ENCODE results near the gene LCNL1.

The LCNL1 gene

DNA sequence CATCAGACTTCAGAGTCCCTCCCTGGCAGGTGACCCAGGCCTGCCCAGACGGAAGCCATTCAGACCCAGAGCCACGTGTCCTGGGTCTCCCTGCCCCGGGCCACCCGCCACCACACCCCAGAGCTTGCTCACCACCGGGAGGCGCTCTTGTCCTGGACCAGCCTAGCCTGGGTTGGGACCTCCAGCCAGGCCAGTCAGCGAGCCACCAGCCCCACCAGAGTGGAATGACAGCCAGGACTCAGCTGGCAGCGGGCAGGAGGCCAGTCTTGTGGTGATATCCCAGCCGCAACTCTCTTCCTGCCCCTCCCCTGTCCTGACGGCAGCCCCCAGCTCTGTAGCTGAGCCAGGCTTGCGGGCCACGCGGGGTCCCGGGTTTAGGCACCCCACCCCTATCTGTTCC is 7.1 kb upstream of the LCNL1 start:
- DNase-seq (ENCODE audit: low spot score) = no peak

DNA sequence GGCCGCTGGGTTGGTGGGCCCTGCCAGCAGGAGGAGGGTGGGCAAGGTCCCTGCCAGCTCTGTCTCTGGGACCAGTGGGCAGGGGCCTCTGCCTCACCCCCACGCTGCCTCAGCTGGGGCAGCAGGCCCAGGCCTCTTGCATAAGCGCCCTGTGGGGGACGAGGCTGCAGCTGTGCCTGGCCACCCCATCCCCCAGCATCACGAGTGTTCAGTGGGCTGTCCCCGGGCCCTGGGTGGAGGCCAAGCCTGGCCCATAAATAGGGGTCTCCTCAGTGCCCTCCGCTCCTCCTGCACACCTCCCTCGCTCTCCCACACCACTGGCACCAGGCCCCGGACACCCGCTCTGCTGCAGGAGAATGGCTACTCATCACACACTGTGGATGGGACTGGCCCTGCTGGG is 5.6 kb upstream of the LCNL1 start, which contains the start of gene PTGDS:
Gene PTGDS (plus strand): TSS at position 282 of the 400 bp plus-strand sequence. CDS start 75 bp downstream, at position 357.
- no peak for DNase-seq (ENCODE audit: low spot score)

DNA sequence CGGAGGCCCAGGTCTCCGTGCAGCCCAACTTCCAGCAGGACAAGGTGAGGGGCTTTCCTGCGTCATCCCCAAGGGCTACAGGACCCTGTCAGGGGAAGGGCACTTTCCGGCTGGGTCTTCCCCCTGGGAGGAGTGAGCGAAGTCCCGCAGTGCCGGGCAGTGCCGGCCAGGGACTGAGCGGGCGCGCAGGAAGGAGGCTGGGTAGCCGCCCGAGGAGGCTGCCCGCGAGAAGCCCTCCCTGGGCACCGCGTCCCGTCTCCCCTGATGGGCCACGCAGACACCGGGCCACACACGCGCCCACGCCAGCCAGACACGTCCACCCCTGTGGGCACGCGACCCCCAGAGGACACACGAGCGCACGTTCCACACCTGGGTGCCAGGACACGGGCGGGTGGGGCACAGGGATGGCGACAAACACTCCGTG is 5.1 kb upstream of the LCNL1 start:
- no peak for DNase-seq (ENCODE audit: low spot score)

DNA sequence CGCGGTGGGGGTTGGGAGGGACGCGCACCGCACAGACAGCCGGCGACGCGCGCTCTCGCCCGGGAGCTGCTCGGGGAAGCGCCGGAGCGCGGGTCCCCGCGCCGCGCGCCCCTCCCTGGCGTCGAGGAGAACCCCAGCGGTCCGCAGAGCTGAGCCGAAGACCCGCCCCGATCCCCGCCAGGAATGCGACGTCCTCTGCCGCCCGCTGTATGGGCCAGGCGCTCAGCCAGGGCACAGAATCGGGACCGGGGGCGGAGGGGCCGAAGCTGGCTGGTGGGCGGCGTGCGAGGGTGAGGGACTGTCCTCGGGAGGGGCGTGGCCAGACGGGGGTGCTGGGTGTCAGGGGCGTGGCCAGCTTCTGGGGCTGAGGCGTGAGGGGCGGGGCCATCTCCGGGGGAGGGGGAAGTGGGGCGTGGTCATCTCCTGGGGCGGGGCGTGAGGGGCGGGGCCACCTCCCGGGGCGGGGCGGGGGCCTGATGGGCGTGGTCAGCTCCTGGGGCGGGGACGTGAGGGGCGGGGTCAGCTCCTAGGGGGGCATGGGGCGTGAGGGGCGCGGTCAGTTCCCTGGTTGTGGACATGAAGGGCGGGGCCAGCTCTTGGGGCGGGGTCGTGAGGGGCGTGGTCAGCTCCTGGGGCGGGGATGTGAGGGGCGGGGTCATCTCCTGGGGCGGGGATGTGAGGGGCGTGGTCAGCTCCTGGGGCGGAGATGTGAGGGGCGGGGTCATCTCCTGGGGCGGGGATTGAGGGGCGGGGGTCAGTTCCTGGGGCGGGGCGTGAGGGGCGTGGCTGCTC is 4.5 kb upstream of the LCNL1 start:
- DNase-seq (ENCODE audit: low spot score) = peak; percentile 94

DNA sequence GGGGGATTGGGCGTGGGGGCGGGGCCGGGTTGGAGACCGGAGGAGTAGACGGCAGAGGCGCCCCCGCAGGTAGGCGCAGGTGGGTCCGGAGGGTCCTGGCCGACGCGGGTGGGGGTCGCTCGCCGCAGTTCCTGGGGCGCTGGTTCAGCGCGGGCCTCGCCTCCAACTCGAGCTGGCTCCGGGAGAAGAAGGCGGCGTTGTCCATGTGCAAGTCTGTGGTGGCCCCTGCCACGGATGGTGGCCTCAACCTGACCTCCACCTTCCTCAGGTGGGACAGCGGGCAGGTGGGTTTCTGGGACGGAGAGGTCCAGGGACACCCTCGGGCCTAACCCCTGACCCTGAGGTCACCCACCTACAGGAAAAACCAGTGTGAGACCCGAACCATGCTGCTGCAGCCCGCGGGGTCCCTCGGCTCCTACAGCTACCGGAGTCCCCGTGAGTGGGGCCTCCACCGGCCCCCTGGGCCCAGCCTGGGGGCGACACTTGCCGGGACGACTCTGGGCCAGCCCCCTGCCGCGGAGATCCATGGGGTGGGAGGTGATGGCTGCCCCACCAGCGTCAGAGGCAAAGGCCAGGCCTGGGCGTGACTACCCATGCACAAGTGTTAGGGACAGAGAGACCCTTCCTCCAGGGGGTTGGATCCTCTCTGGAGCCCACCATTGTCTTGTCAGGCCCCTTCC is 3.8 kb upstream of the LCNL1 start:
- no peak for DNase-seq (ENCODE audit: low spot score)

DNA sequence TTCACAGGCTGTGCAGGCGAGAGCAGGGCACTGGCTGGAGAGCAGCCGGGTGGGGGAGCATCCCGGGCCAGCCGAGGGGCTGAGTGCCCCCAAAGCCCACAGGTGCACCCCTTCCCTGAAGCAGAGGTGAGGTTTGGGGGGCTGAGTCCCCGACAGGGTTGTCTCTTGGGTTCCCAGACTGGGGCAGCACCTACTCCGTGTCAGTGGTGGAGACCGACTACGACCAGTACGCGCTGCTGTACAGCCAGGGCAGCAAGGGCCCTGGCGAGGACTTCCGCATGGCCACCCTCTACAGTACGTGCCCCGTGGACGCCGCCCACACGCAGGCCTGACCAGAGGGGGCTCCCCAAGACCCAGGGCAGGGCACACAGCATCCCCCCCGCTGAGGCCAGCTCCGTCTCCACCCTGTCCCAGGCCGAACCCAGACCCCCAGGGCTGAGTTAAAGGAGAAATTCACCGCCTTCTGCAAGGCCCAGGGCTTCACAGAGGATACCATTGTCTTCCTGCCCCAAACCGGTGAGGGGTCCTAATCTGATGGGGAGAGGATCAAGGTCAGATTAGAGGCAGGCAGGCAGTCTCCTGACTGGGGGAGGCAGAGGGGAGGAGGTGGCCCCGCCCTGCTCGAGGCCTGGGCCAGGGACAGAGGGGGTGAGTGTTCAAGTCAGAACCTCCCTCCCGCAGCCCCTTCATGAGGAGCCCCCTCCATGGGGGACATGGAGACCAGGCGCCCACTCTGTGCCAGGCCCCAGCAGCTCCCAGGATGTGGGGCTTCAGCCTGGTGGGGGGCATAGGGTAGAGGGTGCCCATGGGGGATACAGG is 2.8 kb upstream of the LCNL1 start:
- DNase-seq (ENCODE audit: low spot score) = no peak

DNA sequence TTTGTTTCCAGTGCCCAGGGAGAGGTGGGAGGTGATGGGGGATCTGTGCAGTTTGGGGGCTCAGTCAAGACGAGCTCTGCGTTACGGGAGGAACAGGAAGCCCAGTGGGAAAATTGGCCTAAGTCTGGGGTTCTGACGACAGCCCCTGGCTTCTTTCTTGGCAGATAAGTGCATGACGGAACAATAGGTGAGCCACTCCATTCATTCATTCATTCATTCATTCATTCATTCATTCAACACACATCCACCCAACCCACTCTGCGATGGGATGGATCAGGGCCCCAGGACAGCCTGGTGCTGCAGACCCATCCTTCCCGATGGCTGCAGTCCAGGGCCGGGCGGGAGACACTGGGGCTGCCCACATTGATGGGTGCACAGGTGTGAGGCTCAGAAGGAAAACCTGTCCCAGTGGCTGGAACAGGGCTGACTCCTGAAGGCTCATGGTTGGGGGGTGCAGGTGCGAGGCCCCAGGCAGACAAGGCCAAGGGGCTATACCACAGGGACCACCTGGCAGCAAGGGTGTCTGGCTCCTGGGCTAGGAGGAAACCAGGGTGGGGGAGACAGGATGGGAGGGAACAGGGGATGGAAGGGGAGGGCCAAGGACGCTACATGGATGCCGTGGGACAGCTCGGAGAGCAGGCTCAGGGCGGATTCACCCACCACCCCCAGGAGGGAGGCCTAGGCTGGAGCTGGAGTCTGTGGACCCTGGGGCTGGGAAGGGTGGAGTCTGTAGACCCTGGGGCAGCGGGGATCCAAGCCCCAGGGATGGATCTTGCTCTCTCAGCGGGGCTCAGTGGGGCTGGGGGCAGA is 1.9 kb upstream of the LCNL1 start:
- no peak for DNase-seq (ENCODE audit: low spot score)

DNA sequence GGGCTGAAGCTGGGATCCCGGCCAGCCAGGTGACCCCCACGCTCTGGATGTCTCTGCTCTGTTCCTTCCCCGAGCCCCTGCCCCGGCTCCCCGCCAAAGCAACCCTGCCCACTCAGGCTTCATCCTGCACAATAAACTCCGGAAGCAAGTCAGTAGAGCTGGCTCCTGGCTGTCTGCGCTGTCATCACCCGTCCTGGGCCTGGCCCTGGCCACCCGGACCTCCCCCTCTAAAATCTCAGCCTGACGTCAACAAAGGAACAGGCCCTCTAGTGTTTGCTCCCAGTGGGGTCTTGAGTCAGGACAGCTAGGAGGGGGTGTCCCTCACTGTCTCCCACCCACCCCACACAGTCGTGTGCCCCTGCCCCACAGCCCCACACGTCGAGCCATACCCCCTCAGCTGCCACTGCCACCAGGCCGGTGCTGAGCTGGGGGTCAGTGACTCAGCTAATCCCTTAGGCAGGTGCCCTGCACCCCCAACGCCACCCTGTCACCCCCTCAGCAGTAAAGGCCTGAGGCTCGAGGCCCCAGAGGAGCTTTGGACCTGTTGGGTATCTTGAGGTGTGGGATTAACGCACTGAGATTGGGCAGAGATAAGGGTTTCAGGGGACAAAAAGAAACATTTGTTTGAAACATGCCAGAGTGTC is 1.1 kb upstream of the LCNL1 start:
- DNase-seq (ENCODE audit: low spot score) = no peak

DNA sequence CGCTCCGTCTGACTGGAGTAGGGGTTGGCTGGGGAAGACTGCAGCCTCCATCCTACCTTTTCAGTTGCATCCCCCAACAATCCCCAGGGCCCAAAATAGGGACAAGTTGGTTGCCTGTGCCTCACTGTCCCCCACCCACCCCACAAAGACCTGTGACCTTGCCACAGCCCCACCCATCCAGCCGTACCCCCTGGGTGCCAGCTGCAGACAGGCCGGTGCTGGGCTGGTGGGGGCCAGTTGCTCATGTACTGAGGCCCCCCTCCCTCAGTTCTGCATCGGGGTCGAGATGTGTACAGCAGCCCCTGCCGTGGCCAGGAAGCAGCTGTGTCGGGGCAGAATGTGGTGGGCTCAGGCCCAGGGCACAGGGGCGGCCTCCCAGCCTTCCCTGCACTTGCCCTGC is 374 bp downstream of the LCNL1 start:
- no peak for DNase-seq (ENCODE audit: low spot score)

DNA sequence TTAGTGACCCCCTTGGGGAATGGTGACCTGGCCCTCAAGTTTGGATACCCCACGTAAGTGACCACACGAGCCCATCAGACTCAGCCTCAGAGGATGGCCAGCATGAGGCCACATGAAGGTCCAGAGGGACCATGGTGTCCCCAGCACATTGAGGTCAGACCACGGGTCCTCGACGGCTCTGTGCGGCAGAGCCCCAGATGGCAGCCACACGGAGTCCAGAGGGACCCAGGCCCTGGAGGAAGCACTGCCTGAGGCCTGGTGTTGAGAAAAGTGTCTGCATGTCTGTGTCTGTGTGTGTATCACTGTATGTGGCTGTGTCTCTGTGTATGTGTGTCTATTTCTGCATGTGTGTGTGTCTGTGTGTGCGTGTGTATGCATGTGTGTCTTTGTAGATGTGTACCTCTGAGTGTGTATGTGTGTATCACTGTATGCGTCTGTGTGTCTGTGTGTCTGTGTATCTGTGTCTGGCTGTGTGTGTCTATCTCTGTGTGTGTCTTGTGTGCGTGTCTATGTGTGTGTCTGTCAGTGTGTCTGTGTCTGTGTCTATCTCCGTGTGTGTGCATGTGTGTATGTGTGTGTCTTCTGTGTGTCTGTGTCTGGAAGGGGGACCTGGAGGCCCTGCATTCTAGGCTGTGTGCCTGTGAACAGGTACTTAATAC is 992 bp downstream of the LCNL1 start:
- no peak for DNase-seq (ENCODE audit: low spot score)

DNA sequence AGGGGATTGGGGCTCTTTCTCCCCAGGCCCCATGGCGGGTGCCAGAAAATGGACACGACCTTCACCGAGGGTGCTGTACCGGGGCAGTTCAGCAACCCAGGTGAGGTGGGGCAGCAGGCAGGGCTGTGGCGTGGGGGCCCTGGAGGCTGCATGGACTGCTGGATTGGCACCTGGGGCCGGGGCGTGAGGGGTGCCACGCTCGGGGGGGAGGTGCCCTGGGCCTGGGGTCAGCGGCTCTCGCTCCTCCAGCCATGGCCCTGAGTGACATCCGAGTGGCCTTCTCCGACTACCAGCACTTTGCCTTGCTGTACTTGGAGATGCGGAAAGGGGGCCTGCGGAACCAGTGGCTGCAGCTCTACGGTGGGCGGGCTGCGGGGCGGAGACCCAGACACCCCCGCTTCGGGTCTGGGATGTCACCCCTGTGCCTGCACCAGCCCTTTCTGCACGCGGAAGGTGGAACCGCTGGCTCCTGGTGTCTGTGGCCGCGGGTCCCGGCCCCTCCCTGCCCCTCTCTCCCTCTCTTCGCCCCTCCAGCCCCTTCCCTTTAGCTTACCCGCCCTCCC is 1.8 kb downstream of the LCNL1 start:
- no peak for DNase-seq (ENCODE audit: low spot score)

DNA sequence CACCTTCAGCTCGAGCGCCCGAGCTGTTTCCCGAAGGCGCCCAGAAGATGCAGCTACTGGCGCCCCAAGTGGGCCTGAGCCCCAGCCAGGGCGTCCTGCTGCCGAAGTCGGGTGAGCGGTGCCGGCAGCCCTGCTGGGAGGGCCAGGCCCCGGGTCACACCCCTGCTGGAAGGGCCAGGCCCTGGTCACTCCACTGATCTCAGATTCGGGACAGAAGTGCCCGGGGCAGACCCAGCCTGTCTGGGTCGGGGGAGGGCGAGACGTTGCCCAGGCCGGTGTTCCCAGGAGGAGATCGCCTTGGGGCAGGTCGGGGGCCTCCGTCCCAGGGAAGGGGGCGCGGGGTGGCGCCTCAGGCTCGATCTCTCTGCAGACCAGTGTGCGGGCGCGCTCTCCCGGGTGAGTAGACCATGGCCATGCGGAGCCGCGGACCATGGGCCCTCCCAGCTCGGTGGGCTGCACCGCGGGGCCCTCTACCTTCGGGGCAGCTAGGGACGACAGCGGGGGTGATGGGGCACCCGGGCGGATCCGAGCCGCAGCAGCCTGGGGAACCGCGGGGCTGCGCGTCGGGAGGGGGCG is 2.3 kb downstream of the LCNL1 start:
- DNase-seq (ENCODE audit: low spot score) = no peak

DNA sequence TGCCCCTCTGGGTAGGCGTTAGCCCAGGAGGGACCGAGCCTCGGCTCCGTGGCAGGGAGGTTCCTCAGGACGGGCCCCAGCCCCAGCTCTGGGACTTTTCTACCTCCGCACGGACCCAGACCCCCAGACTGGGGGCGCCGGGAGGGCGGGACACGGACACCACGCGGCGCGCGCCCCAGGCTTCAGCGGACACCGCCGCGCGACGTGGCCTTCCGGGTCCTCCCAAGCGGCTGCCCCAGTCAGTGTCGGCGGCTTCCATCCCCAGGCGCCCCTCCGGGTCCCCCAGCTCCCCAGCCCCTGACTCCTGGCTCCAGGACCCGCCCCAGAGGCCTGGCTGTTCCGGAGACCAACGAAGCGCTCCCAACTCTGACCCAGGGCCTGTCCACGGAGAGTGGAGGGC is 3.1 kb downstream of the LCNL1 start:
- no peak for DNase-seq (ENCODE audit: low spot score)

DNA sequence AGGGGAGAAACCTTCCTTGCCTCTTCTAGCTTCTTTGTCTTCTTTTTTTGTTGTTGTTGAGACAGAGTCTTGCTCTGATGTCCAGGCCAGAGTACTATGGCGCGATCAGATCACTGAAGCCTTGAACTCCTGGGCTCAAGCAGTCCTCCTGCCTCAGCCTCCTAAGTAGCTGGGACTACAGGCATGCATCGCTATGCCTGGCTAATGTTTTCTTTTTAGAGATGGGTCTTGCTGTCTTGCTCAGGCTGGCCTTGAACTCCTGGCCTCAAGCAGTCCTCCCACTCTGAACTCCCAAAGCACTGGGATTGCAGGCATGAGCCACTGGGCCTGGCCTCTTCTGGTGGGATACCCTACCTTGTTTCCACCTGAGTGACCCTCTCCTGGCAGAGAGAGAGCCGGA is 6.1 kb downstream of the LCNL1 start:
- no peak for DNase-seq (ENCODE audit: low spot score)

DNA sequence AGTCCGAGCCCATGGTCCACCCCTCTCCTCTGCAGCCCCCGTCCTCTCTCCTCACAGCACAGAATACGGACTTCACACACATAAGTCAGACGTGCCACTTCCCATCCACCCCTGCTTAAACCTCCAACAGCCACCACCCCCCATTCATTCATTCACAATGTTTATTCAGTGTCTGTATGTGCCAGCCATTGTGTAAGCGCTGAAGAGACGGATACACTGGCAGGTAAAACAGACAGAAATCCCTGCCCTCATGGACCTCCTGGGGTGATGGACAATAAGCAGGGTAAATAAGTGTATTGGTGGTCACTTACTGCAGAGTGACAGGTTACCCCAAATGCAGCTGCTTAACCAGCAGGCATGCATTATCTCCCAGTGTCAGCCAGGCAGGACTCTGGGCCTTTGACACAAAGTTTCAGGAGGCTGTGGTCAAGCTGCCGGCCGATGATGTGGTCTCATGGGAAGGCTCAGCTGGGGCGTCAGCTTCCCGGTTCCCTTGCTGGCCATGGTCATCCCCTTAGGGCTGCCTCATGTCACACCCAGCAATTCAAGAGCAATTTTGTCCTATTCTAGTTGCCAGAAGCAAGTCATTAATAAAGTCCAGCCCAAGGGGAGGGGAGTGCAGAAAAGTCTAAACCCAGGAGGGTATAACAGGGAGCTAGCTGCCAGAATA is 7.6 kb downstream of the LCNL1 start:
- DNase-seq (ENCODE audit: low spot score) = no peak

DNA sequence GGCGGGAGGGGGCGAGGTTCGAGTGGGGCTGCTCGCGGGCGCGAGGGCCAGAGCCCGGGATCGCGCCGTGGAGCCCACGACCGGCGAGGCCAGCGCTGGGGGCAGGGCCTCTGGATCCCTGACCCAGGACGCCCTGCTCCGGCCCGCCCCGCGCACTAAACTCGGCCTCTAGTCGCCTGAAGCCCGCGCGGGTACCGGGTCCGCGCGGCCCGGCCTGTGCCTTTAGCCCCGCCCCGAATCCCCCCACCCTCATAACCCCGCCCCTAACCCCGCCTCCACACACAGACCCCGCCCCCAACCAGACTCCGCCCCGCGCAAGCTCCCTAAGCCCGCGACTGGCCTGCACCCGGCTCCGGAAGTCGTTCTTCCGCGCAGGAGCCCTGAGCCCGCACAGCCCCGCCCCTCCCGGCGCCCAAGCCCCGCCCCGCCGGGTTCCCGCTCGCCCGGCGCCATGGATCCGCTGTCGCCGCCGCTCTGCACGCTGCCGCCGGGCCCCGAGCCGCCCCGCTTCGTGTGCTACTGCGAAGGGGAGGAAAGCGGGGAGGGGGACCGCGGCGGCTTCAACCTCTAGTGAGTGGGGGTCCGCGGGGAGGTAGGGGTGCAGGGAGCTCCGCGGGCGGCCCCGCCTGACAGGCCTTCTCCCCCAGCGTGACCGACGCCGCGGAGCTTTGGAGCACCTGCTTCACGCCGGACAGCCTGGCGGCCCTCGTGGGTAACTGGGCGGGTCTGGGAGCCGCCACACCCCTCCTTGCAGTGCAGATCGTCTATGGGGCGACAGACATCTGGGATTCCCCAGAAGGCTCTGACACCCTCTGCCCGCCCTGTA is 9.4 kb downstream of the LCNL1 start, which contains the start of gene PAXX:
Gene PAXX (plus strand): TSS at position 430 of the 826 bp plus-strand sequence. CDS start 22 bp downstream, at position 452.
- DNase-seq (ENCODE audit: low spot score) = peak; percentile 94

DNA sequence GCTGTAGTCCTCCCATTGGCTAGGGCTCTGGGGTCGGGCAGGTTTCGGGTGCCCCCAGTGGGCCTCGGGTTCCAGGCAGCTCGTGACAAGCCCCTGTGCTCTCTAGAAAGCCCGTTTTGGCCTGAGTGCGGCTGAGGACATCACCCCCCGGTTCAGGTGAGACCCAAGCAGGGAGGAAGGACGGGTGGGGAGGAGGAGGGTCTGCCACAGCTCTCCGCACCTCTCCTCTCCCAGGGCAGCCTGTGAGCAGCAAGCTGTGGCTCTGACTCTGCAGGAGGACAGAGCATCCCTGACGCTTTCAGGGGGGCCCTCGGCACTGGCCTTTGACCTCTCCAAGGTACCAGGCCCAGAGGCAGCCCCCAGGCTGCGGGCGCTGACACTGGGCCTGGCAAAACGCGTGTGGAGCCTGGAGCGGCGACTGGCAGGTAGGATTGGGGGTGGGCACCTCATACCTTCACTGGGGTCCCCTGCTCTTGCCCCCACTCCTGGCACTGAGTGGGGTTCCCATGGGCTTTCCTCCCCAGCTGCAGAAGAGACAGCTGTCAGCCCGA is 10.1 kb downstream of the LCNL1 start:
- no peak for DNase-seq (ENCODE audit: low spot score)
